K562 (cell line): ENCODE measurements around the gene P4HTM. TPM values are rescaled to one million over a fixed set of nuclear protein-coding genes. Genes with fewer than 3 reads are reported as not detected.

ENCODE experiments used
- ADNP ChIP-seq: fragments of 200-800 bp; sonication (Bioruptor generic); IDR thresholded peaks from 2 replicates; pipeline ENCODE4 v1.6.1; 2016; ENCODE audit warnings: missing genetic modification characterization, missing compliant biosample characterization
- ATF1 ChIP-seq, 2 experiments: fragments of 450-650 bp in 1 of 2; IDR thresholded peaks; 2 replicates each; pipeline ENCODE4 v1.6.1; 2016; ENCODE audit warnings: missing compliant biosample characterization in 1 of 2, missing genetic modification characterization in 1 of 2
- ATF7 ChIP-seq: fragments of 450-650 bp; IDR thresholded peaks from 2 replicates; pipeline ENCODE4 v1.7.1; 2014; ENCODE audit warnings: mild to moderate bottlenecking, moderate library complexity
- C11orf30 ChIP-seq: fragments of 450-650 bp; IDR thresholded peaks from 2 replicates; pipeline ENCODE4 v1.6.1; 2016; ENCODE audit warnings: low read depth, mild to moderate bottlenecking
- CCNT2 ChIP-seq: IDR thresholded peaks from 2 replicates; pipeline ENCODE4 v1.6.1; 2011; ENCODE audit warnings: borderline replicate concordance, low read depth, mild to moderate bottlenecking, moderate library complexity, mixed read lengths, low read length; ENCODE audit not compliant: insufficient read length; ENCODE audit errors: extremely low read depth
- CXXC5 ChIP-seq: fragments of 250-450 bp; sonication (Bioruptor Pico); IDR thresholded peaks from 2 replicates; pipeline ENCODE4 v1.8.0; 2022; ENCODE audit warnings: inconsistent platforms, mild to moderate bottlenecking, moderate library complexity
- ELF2 ChIP-seq: fragments of 250-450 bp; sonication (Bioruptor Pico); IDR thresholded peaks from 2 replicates; pipeline ENCODE4 v1.5.0; 2021; ENCODE audit warnings: mild to moderate bottlenecking
- GTF2A2 ChIP-seq: IDR thresholded peaks from 2 replicates; pipeline ENCODE4 v1.6.1; 2016; ENCODE audit warnings: mild to moderate bottlenecking, missing genetic modification characterization, missing compliant biosample characterization
- JUN ChIP-seq, 2 experiments: sonication (generic) in 1 of 2; formaldehyde crosslinking in 1 of 2; IDR thresholded peaks; 2 replicates each; pipeline versions ENCODE4 v1.6.1 to v1.8.0; 2012 to 2022; ENCODE audit warnings: borderline replicate concordance in 2 of 2, mild to moderate bottlenecking in 2 of 2, improper control_type of control experiment in 1 of 2, low read depth in 1 of 2, low read length in 1 of 2, missing genetic modification reagents in 1 of 2
- KDM4B ChIP-seq, 2 experiments: fragments of 450-650 bp in 1 of 2; sonication (generic) in 1 of 2; IDR thresholded peaks; 2 replicates each; pipeline ENCODE4 v1.6.1; 2016 to 2017; ENCODE audit warnings: borderline replicate concordance in 2 of 2, antibody characterized with exemption in 1 of 2, low read depth in 1 of 2, mild to moderate bottlenecking in 1 of 2
- MBD2 ChIP-seq: sonication (generic); IDR thresholded peaks from 2 replicates; pipeline ENCODE4 v1.6.1; 2016; ENCODE audit warnings: low read depth, borderline replicate concordance
- POLR2A ChIP-seq: fragments of 450-650 bp; conservative IDR thresholded peaks from 2 replicates; pipeline ENCODE4 v1.6.1; 2016
- RFX1 ChIP-seq: fragments of 450-650 bp; IDR thresholded peaks from 2 replicates; pipeline ENCODE4 v1.6.1; 2016; ENCODE audit warnings: mild to moderate bottlenecking, moderate library complexity
- SAFB ChIP-seq: fragments of 200-400 bp; formaldehyde crosslinking; IDR thresholded peaks from 2 replicates; pipeline ENCODE4 v1.6.1; 2017; ENCODE audit warnings: low read depth, low read length, borderline replicate concordance
- XRCC5 ChIP-seq: fragments of 200-400 bp; formaldehyde crosslinking; IDR thresholded peaks from 2 replicates; pipeline ENCODE4 v1.6.1; 2017; ENCODE audit warnings: low read depth, mild to moderate bottlenecking, low read length
- ZNF174 ChIP-seq: fragments of 250-450 bp; sonication (Bioruptor Pico); IDR thresholded peaks from 2 replicates; pipeline ENCODE4 v1.4.0; 2020; ENCODE audit warnings: mild to moderate bottlenecking
- ZNF175 ChIP-seq: fragments of 200-800 bp; sonication (Bioruptor generic); IDR thresholded peaks from 2 replicates; pipeline ENCODE4 v1.6.1; 2016; ENCODE audit warnings: low read depth, mild to moderate bottlenecking, missing genetic modification characterization, missing compliant biosample characterization
- ZNF224 ChIP-seq: sonication (generic); formaldehyde crosslinking; IDR thresholded peaks from 2 replicates; pipeline ENCODE4 v1.8.0; 2022; ENCODE audit warnings: mild to moderate bottlenecking, missing genetic modification reagents
- ZNF408 ChIP-seq: fragments of 250-450 bp; sonication (Bioruptor Pico); IDR thresholded peaks from 2 replicates; pipeline ENCODE4 v1.4.0; 2020; ENCODE audit warnings: low read depth, mild to moderate bottlenecking, moderate library complexity
- polyA plus RNA-seq, 8 experiments: library from polyadenylated mRNA; depleted of rRNA in 4 of 8; stranded (reverse) in 5 of 8; unstranded in 3 of 8; fragments of >200 nt; fragmentation: Nextera tagmentation in 2 of 8; fragmentation: Illumina TruSeq in 1 of 8; extraction: Ambion mirVana in 2 of 8; extraction: Trizol in 1 of 8; gene quantifications; 2 replicates each; pipeline versions ENCODE4 v1.2.1 to v1.2.3, GENCODE V29; 2011 to 2014; ENCODE audit warnings: inconsistent platforms in 1 of 8, missing spikeins in 1 of 8
- total RNA-seq, 7 experiments: library from RNA; depleted of rRNA in 6 of 7; stranded (reverse); fragments of >200 nt in 6 of 7; fragmentation: Illumina TruSeq in 2 of 7; extraction: Trizol in 2 of 7; gene quantifications; 2 replicates each; pipeline versions ENCODE4 v1.2.1 to v1.2.3, GENCODE V29; 2011 to 2021; ENCODE audit warnings: low replicate concordance in 1 of 7
- TF ChIP-seq, protein P1 (sequence below): IDR thresholded peaks from 2 replicates; pipeline ENCODE4 v1.6.1; 2014; ENCODE audit warnings: antibody characterized with exemption
- TF ChIP-seq, protein P2 (sequence below): sonication (generic); IDR thresholded peaks from 2 replicates; pipeline ENCODE4 v1.6.1; 2016
- TF ChIP-seq, protein P3 (sequence below): fragments of 200-800 bp; sonication (Bioruptor generic); IDR thresholded peaks from 2 replicates; pipeline ENCODE4 v1.6.1; 2017; ENCODE audit warnings: missing genetic modification characterization, missing compliant biosample characterization
- TF ChIP-seq, protein P4 (sequence below), 2 experiments: fragments of 250-450 bp in 1 of 2; fragments of 450-650 bp in 1 of 2; sonication (Bioruptor Pico) in 1 of 2; IDR thresholded peaks; 2 replicates each; pipeline versions ENCODE4 v1.6.1 to v1.8.0; 2016 to 2021; ENCODE audit warnings: mild to moderate bottlenecking in 2 of 2, moderate library complexity in 2 of 2, missing compliant biosample characterization in 1 of 2, missing genetic modification characterization in 1 of 2

The P4HTM gene
- total and polyA plus RNA-seq, 9 of the 15 experiments (the other 6 are each of a cell fraction or from before 2014, with no cell fraction given), result 0.09 to 0.66 (median 0.25) TPM; not detected in 2

DNA sequence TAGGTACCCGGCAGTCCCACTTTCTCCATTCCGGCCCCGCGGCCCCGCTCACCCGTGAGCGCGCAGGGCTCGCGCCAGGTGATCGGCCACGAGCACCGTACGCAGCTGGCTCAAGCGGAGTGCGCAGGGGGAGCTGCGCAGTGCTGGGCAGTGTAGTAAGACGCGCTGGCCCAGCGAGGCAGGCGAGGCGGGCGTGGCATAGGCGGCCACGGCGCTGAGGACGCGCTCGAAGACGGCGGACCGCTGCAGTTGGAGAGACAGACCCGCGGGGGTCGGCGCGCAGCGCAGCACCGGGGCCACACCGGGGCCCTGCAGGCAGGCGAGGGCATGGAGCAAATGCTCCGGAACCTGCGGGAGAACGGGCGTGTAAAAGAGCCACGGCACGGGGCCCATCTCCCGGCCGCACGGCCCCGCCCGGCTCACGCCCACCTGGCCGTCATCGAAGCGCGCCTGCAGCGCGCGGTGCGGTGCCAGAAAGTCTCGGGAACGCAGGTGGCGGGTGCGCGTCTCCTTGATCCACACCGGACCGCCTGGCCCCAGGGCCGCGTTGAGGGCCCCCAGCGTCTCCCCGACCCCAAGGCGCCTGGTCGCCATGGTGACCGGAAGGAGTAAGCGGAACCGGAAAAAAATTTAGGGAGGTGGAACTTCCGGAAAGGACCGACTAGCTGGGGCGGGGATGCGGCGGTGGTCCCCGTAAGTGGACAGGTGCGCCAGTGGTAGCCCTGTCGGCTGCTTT lies 28.1 kb downstream of the P4HTM start, which contains the start of gene DALRD3 (continued):
- TF ChIP-seq, protein P1, sequence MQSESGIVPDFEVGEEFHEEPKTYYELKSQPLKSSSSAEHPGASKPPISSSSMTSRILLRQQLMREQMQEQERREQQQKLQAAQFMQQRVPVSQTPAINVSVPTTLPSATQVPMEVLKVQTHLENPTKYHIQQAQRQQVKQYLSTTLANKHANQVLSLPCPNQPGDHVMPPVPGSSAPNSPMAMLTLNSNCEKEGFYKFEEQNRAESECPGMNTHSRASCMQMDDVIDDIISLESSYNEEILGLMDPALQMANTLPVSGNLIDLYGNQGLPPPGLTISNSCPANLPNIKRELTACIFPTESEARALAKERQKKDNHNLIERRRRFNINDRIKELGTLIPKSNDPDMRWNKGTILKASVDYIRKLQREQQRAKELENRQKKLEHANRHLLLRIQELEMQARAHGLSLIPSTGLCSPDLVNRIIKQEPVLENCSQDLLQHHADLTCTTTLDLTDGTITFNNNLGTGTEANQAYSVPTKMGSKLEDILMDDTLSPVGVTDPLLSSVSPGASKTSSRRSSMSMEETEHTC, result no peak
- no peak for TF ChIP-seq XRCC5
- TF ChIP-seq ATF7, result 0 out of 2 replicates have a peak, but pooled peaks have one; percentile 33
- no peak for TF ChIP-seq ADNP (tag)
- peak; percentile 86 for TF ChIP-seq CCNT2
- TF ChIP-seq MBD2, result 0 out of 2 replicates have a peak, but pooled peaks have one; percentile 13
- TF ChIP-seq ELF2 (CRISPR knock-in tag), result 0 out of 2 replicates have a peak, but pooled peaks have one; percentile 62
- TF ChIP-seq, protein P2, sequence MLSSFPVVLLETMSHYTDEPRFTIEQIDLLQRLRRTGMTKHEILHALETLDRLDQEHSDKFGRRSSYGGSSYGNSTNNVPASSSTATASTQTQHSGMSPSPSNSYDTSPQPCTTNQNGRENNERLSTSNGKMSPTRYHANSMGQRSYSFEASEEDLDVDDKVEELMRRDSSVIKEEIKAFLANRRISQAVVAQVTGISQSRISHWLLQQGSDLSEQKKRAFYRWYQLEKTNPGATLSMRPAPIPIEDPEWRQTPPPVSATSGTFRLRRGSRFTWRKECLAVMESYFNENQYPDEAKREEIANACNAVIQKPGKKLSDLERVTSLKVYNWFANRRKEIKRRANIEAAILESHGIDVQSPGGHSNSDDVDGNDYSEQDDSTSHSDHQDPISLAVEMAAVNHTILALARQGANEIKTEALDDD, result no peak
- TF ChIP-seq CXXC5 (CRISPR knock-in tag), result peak; percentile 83
- TF ChIP-seq, protein P3, sequence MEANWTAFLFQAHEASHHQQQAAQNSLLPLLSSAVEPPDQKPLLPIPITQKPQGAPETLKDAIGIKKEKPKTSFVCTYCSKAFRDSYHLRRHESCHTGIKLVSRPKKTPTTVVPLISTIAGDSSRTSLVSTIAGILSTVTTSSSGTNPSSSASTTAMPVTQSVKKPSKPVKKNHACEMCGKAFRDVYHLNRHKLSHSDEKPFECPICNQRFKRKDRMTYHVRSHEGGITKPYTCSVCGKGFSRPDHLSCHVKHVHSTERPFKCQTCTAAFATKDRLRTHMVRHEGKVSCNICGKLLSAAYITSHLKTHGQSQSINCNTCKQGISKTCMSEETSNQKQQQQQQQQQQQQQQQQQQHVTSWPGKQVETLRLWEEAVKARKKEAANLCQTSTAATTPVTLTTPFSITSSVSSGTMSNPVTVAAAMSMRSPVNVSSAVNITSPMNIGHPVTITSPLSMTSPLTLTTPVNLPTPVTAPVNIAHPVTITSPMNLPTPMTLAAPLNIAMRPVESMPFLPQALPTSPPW (CRISPR knock-in tag), result peak; percentile 66
- no peak for TF ChIP-seq ZNF175
- TF ChIP-seq, protein P4, sequence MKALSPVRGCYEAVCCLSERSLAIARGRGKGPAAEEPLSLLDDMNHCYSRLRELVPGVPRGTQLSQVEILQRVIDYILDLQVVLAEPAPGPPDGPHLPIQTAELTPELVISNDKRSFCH (CRISPR knock-in tag; IDR thresholded peaks at IDR 0.05), result no peak
- TF ChIP-seq, protein P4 (tag; IDR thresholded peaks at IDR 0.05), result no peak
- TF ChIP-seq POLR2A, result peak; percentile 43
- peak; percentile 82 for TF ChIP-seq SAFB
- peak; percentile 47; the same call in 1 of the 2 replicates for TF ChIP-seq ATF1 (CRISPR knock-in tag; IDR thresholded peaks at IDR 0.05)
- TF ChIP-seq ATF1 (tag; IDR thresholded peaks at IDR 0.05), result peak; percentile 93
- TF ChIP-seq ZNF224 (CRISPR knock-in tag), result no peak
- TF ChIP-seq JUN (IDR thresholded peaks at IDR 0.05; ENCODE audit: borderline replicate concordance, low read depth, low read length), result no peak
- no peak for TF ChIP-seq JUN (CRISPR knock-in tag; IDR thresholded peaks at IDR 0.05; ENCODE audit: borderline replicate concordance)
- peak; percentile 93 for TF ChIP-seq RFX1
- TF ChIP-seq ZNF408, result no peak
- TF ChIP-seq GTF2A2 (tag), result no peak
- TF ChIP-seq ZNF174 (CRISPR knock-in tag), result no peak
- TF ChIP-seq KDM4B (IDR thresholded peaks at IDR 0.05; ENCODE audit: borderline replicate concordance in 2 of 2, low read depth in 1 of 2), result 0 out of 4 replicates have a peak, but pooled peaks of 1 of the 2 experiments have one; percentile 42
- TF ChIP-seq C11orf30, result peak; percentile 56
